A673 (cell line): Measurements from ENCODE around the gene SLX9. TPM values are rescaled to one million over a fixed set of nuclear protein-coding genes. Genes with fewer than 3 reads are reported as not detected.

Experiments
- BruUV-seq: library from RNA; stranded (reverse); fragments of 400-500 nt; replicated peaks from 2 replicates; lab custom pipeline; 2021; lab: Mats Ljungman, UMichigan
- CTCF ChIA-PET: fragments of 300-600 bp; sonication (Branson Sonifier 250); formaldehyde crosslinking; loops from one replicate; lab custom pipeline; 2022; ENCODE audit warnings: antibody characterized with exemption; lab: Charles Lee
- POLR2A ChIA-PET: fragments of 300-600 bp; sonication (Branson Sonifier 250); formaldehyde crosslinking; loops from one replicate; lab custom pipeline; 2022; ENCODE audit warnings: antibody characterized with exemption; ENCODE audit not compliant: low non-redundant PET; lab: Charles Lee
- DNase-seq: peaks from one replicate; pipeline ENCODE4 v3.0.0-alpha.2; 2015; ENCODE audit warnings: low spot score
- H3K27ac ChIP-seq: fragments of 200-600 bp; sonication (generic); 2 replicates; pipeline ENCODE4 v1.5.1; 2016; ENCODE audit warnings: mixed run types, low read depth, mild to moderate bottlenecking, mixed read lengths, antibody characterized with exemption, low read length; ENCODE audit not compliant: poor library complexity, severe bottlenecking
- H3K27me3 ChIP-seq: fragments of 200-600 bp; sonication (generic); replicated peaks from 2 replicates; pipeline ENCODE4 v1.6.1; 2017; ENCODE audit warnings: mixed run types, low read depth, mild to moderate bottlenecking, mixed read lengths, antibody characterized with exemption, low read length; ENCODE audit not compliant: insufficient read depth, poor library complexity
- H3K36me3 ChIP-seq: fragments of 200-600 bp; sonication (generic); 2 replicates; pipeline ENCODE4 v1.6.1; 2016; ENCODE audit warnings: mixed run types, mild to moderate bottlenecking, mixed read lengths, antibody characterized with exemption, low read length; ENCODE audit not compliant: insufficient read depth, poor library complexity, severe bottlenecking
- H3K4me1 ChIP-seq: fragments of 200-600 bp; sonication (generic); 2 replicates; pipeline ENCODE4 v1.6.1; 2017; ENCODE audit warnings: mixed run types, mild to moderate bottlenecking, mixed read lengths, antibody characterized with exemption, low read length; ENCODE audit not compliant: insufficient read depth, poor library complexity, severe bottlenecking
- H3K4me3 ChIP-seq: fragments of 200-600 bp; sonication (generic); 2 replicates; pipeline ENCODE4 v1.5.1; 2016; ENCODE audit warnings: low read depth, mixed run types, mild to moderate bottlenecking, mixed read lengths, low read length; ENCODE audit not compliant: poor library complexity, severe bottlenecking
- H3K9me3 ChIP-seq: fragments of 200-600 bp; sonication (generic); 2 replicates; pipeline ENCODE4 v1.6.1; 2016; ENCODE audit warnings: mixed run types, low read depth, mild to moderate bottlenecking, mixed read lengths, antibody characterized with exemption, low read length; ENCODE audit not compliant: poor library complexity, severe bottlenecking
- CTCF ChIP-seq: fragments of 300-800, 200-600 bp; sonication (generic); conservative IDR thresholded peaks from 2 replicates; pipeline ENCODE4 v1.5.1; 2017; ENCODE audit warnings: low read depth, mild to moderate bottlenecking, antibody characterized with exemption, low read length, moderate library complexity, mixed read lengths
- EZH2 ChIP-seq: fragments of 200-600 bp; sonication (generic); IDR thresholded peaks from 2 replicates; pipeline ENCODE4 v1.6.1; 2017; ENCODE audit warnings: borderline replicate concordance, low read depth, mild to moderate bottlenecking, mixed read lengths, antibody characterized with exemption, low read length; ENCODE audit not compliant: poor library complexity, severe bottlenecking
- intact Hi-C: fragments of 100-400 bp; cut with micrococcal nuclease; formaldehyde crosslinking; loops from one replicate; pipeline ENCODE4 v1.10.0; 2022; ENCODE audit not compliant: unreplicated experiment
- total RNA-seq: library from RNA; stranded (reverse); gene quantifications from 2 replicates; pipeline ENCODE4 v1.2.3, GENCODE V29; 2021

The SLX9 gene
- total RNA-seq, 1 experiment from 2014 or later, result 114 TPM

- POLR2A ChIA-PET, result no interaction called here
- Histone ChIP-seq H3K4me3 (no peak overlapping the region), H3K9me3 (no peaks in the 10 kb centered on the region), H3K4me1 (peaks cover 35% of the 10 kb centered on the region), H3K27ac (peak overlapping the region; percentile 68), H3K27me3 (no peaks in the 10 kb centered on the region), H3K36me3 (no peaks in the 10 kb centered on the region)
- CTCF ChIA-PET, result no interaction called here
- no peak for DNase-seq
- intact Hi-C loops, result no loop called here
- BruUV-seq, result no TSS peak
- no peak for TF ChIP-seq EZH2
- TF ChIP-seq CTCF, result no peak
Measured at GRCh38 chr21:44910229-44911067, 29.4 kb upstream of the SLX9 start.

GRCh38 chr21:44911068-44911383, 28.8 kb upstream of the SLX9 start:
- no peak for DNase-seq
- POLR2A ChIA-PET, result no interaction called here
- no TSS peak for BruUV-seq
- TF ChIP-seq EZH2 (no peak), CTCF (no peak)
- peaks cover 35% of the 10 kb centered on the region for H3K4me1 ChIP-seq
- CTCF ChIA-PET, result no interaction called here
- no peak overlapping the region for H3K4me3 ChIP-seq
- H3K36me3 ChIP-seq, result no peaks in the 10 kb centered on the region
- no peaks in the 10 kb centered on the region for H3K9me3 ChIP-seq
- H3K27ac ChIP-seq, result peak overlapping the region; percentile 68
- intact Hi-C loops, result no loop called here
- no peaks in the 10 kb centered on the region for H3K27me3 ChIP-seq

DNA sequence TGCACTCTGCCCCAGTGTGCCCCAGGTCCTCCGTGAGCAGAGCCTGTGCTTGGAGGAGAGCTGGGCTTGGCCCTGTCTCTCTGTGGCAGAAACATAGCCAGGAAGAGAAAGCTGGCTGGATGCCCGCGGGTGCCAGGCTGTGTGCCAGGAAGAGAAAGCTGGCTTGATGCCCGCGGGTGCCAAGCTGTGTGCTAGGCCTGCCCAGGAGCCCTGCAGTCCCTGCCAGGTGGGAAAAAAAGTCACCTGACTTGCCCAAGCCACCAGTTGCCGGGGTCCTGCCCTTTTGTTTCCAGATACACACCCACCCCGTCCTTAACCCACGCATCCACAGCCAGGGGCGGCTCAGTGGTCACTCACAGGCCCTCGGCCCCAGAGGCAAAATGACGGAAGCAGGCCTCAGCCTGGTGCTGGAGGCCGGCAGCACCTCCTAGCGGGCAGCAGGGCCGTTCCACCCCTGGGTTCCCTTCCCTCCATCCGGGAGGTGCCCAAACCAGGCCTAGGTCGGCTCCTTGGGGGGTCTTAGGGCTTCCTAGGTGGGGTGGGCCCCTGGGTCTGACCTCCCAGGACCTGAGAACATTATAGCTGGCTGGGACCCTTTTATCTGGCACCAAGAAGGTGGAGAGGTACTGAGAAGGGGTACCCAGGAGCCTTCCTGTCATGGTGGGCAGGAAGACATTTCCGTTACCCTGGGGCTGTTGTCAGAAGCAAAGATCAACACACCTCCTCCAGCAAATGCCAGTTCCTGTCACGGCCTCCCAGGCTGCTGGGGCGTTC, 28.3 kb upstream of the SLX9 start:
- no peaks in the 10 kb centered on the region for H3K9me3 ChIP-seq
- TF ChIP-seq EZH2 (no peak), CTCF (no peak)
- H3K27me3 ChIP-seq, result no peaks in the 10 kb centered on the region
- intact Hi-C loops, result no loop called here
- no TSS peak for BruUV-seq
- POLR2A ChIA-PET, result no interaction called here
- no peaks in the 10 kb centered on the region for H3K36me3 ChIP-seq
- DNase-seq, result peak; percentile 49
- CTCF ChIA-PET, result interaction anchor here (0.6 kb wide), 1 partner anchor 21 kb away, joined by 3 read pairs; no protein-coding TSS in a partner anchor
- peaks cover 35% of the 10 kb centered on the region for H3K4me1 ChIP-seq
- peak overlapping the region; percentile 68 for H3K27ac ChIP-seq
- H3K4me3 ChIP-seq, result no peak overlapping the region
